Measurements from ENCODE around the gene TRMT11.

DNA sequence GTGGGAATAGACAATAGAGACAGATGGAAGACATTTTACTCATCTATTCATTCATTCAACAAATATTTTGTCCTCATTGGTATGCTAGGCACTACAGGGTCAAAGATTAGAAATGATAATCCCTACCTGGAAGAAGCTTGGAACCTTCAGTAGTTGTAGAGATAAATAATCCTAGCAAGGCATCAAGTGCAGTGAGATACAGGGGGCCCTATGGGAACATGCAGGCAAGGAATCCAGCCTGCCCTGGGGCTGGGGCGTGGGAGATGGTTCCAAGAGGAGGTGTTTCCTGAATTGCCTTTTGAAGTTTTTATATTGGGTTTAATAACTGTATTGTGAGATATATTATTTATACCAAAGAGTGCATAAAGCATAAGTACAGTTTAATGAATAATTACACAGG lies 64.5 kb downstream of the TRMT11 start:
- no peak for TF ChIP-seq CTCF (IDR thresholded peaks at IDR 0.05)
- no peak for TF ChIP-seq EP300 (IDR thresholded peaks at IDR 0.05)
- TF ChIP-seq POLR2AphosphoS5 (IDR thresholded peaks at IDR 0.05) = no peak
- TF ChIP-seq POLR2A (IDR thresholded peaks at IDR 0.05) = no peak
